ENCODE measurements around the gene CLPX. TPM values are rescaled to one million over a fixed set of nuclear protein-coding genes. Genes with fewer than 3 reads are reported as not detected.

The CLPX gene
- total RNA-seq, 1 donor, result 44.5 TPM

- H3K4me3 ChIP-seq (ENCODE audit: low read depth, low read length), result no peak overlapping the region
- no peak for DNase-seq (ENCODE audit: low read depth)
- no peak for TF ChIP-seq CTCF (IDR thresholded peaks at IDR 0.05; ENCODE audit: insufficient read depth, low read depth, low read length)
These were observed 37.7 kb upstream of the CLPX start for GRCh38 chr15:65222891-65223290.

- DNase-seq (ENCODE audit: low read depth), result no peak
- H3K4me3 ChIP-seq (ENCODE audit: low read depth, low read length), result no peak overlapping the region
- no peak for TF ChIP-seq CTCF (IDR thresholded peaks at IDR 0.05; ENCODE audit: insufficient read depth, low read depth, low read length)
These were observed 36.6 kb upstream of the CLPX start for GRCh38 chr15:65221697-65222096.

- H3K4me3 ChIP-seq (ENCODE audit: low read depth, low read length), result no peak overlapping the region
- no peak for DNase-seq (ENCODE audit: low read depth)
- TF ChIP-seq CTCF (IDR thresholded peaks at IDR 0.05; ENCODE audit: insufficient read depth, low read depth, low read length), result no peak
These were observed 34.0 kb upstream of the CLPX start for GRCh38 chr15:65219137-65219536.

GRCh38 chr15:65217526-65218482 is 32.7 kb upstream of the CLPX start:
- H3K4me3 ChIP-seq (ENCODE audit: low read depth, low read length), result no peak overlapping the region
- DNase-seq (ENCODE audit: low read depth), result no peak
- no peak for TF ChIP-seq CTCF (IDR thresholded peaks at IDR 0.05; ENCODE audit: insufficient read depth, low read depth, low read length)

- H3K4me3 ChIP-seq (ENCODE audit: low read depth, low read length), result no peak overlapping the region
- no peak for TF ChIP-seq CTCF (IDR thresholded peaks at IDR 0.05; ENCODE audit: insufficient read depth, low read depth, low read length)
- no peak for DNase-seq (ENCODE audit: low read depth)
These were observed 30.4 kb upstream of the CLPX start for GRCh38 chr15:65215496-65215895.

GRCh38 chr15:65214010-65214409 is 28.9 kb upstream of the CLPX start:
- DNase-seq (ENCODE audit: low read depth), result no peak
- H3K4me3 ChIP-seq (ENCODE audit: low read depth, low read length), result no peak overlapping the region
- TF ChIP-seq CTCF (IDR thresholded peaks at IDR 0.05; ENCODE audit: insufficient read depth, low read depth, low read length), result no peak

All from fibroblast of villous mesenchyme (primary cell).